Left ventricle myocardium inferior (tissue), 1 donor: ENCODE data around the gene ZSCAN21. TPM values are rescaled to one million over a fixed set of nuclear protein-coding genes. Genes with fewer than 3 reads are reported as not detected.

Experiments used
- DNase-seq: peaks from one replicate; pipeline ENCODE4 v3.0.0-alpha.2; 2020
- H3K27ac ChIP-seq: fragments of 200-600 bp; replicated peaks from 2 replicates; pipeline ENCODE4 v1.8.0; 2021
- H3K27me3 ChIP-seq: fragments of 200-600 bp; 2 replicates; pipeline ENCODE4 v1.8.0; 2021; ENCODE audit warnings: low read depth
- H3K36me3 ChIP-seq: fragments of 200-600 bp; 2 replicates; pipeline ENCODE4 v1.8.0; 2021
- H3K4me1 ChIP-seq: fragments of 200-600 bp; 2 replicates; pipeline ENCODE4 v1.8.0; 2021
- H3K4me3 ChIP-seq: fragments of 200-600 bp; 2 replicates; pipeline ENCODE4 v1.8.0; 2021; ENCODE audit warnings: mild to moderate bottlenecking, moderate library complexity
- H3K9me3 ChIP-seq: fragments of 200-600 bp; replicated peaks from 2 replicates; pipeline ENCODE4 v1.8.0; 2021
- intact Hi-C: fragments of 100-400 bp; cut with micrococcal nuclease; formaldehyde crosslinking; loops from one replicate; pipeline ENCODE4 v1.11.0; 2022
- microRNA-seq: library from miRNA; unstranded; fragments of <30 nt; microRNA quantifications from one replicate; pipeline ENCODE4 v1.2.0, GENCODE V29; 2020
- total RNA-seq: library from RNA; stranded (reverse); fragmentation: NEBNext Ultra II Directional; extraction: Animal tissue kit (Norgen Biotek cat#: 25700); gene quantifications from one replicate; pipeline ENCODE4 v1.2.1, GENCODE V29; 2021
- TF ChIP-seq, protein P1 (sequence below): fragments of 200-600 bp; IDR thresholded peaks from 2 replicates; pipeline ENCODE4 v1.8.0; 2021; ENCODE audit warnings: antibody characterized with exemption, mild to moderate bottlenecking, borderline replicate concordance
- donor health status: DM: no; HTN: yes; CAD: no; lungs with severe emphysema.

Gene ZSCAN21
- total RNA-seq, 1 donor from 2014 or later: 6.4 TPM

DNA sequence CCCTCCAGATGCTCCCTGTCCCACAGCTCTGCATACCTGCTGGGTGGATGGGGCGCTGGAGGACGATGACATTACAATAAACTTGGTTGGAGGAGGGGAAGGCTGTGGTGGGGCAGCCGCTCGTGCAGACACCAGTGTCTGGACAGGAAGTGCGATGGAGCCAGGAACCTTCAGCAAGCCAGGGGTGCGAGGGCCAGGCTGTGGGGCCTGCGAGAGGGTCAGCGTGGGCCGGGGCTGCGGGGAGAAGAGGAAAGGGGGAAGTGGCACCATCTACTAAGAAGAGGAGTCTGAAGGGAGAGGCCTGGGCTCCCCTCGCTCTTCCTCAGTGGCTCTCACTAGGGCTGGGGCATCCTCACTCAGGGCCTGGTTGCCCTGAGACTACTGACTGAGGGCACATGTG, 58.3 kb downstream of the ZSCAN21 start:
- TF ChIP-seq, protein P1, sequence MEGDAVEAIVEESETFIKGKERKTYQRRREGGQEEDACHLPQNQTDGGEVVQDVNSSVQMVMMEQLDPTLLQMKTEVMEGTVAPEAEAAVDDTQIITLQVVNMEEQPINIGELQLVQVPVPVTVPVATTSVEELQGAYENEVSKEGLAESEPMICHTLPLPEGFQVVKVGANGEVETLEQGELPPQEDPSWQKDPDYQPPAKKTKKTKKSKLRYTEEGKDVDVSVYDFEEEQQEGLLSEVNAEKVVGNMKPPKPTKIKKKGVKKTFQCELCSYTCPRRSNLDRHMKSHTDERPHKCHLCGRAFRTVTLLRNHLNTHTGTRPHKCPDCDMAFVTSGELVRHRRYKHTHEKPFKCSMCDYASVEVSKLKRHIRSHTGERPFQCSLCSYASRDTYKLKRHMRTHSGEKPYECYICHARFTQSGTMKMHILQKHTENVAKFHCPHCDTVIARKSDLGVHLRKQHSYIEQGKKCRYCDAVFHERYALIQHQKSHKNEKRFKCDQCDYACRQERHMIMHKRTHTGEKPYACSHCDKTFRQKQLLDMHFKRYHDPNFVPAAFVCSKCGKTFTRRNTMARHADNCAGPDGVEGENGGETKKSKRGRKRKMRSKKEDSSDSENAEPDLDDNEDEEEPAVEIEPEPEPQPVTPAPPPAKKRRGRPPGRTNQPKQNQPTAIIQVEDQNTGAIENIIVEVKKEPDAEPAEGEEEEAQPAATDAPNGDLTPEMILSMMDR: no peak
- Histone ChIP-seq H3K4me3 (no peak overlapping the region), H3K4me1 (no peaks in the 10 kb centered on the region), H3K27me3 (no peaks in the 10 kb centered on the region), H3K36me3 (peaks cover 96% of the 10 kb centered on the region), H3K27ac (no peak overlapping the region), H3K9me3 (no peaks in the 10 kb centered on the region)
- intact Hi-C loops: no loop called here
- no peak for DNase-seq

DNA sequence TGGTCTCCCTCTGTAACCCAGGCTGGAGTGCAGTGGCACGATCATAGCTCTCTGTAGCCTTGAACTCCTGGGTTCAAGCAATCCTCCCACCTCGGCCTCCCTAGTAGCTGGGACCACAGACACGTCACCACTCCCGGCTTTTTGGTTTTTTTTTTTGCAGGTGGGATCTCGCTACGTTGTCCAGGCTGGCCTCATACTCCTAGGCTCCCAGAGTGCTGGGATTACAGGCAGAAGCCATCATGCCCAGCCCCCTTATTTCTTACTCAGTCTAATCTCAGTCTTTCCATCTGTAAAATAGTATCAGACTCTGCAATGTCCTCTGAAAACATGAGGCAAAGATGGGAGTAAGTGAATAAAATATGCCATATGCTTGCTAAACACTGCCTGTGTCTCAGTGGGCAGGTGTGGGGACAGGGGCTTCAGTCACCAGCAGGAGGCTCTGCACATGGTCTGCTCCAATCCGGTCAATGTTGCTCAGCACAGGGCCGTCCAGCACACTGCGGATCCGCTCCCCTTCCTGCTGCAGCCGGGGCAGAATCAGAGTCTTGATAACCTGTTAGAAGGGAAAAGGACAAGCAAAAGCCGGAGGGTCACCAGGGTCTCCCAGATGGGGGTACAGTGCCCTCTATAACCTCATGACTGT, 60.1 kb downstream of the ZSCAN21 start:
- TF ChIP-seq, protein P1: no peak
- peaks cover 94% of the 10 kb centered on the region for H3K36me3 ChIP-seq

DNA sequence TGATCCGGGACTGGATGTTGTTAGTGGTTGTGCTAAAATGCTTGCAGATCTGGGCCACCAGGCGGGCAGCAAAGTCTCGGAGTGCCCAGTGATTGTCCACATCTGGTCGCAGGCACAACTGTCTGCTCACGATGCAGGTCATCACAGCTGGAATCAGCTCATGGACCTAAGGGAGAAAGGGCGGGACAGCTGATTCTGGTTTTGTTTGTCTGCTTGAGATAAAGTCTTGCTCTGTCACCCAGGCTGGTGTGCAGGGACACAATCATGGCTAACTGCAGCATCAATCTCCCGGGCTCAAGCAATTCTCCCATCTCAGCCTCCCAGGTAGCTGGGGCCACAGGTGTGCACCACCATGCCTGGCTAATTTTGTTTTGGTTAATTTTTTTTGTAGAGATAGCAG, 61.6 kb downstream of the ZSCAN21 start:
- Histone ChIP-seq H3K27ac (no peak overlapping the region), H3K27me3 (no peaks in the 10 kb centered on the region), H3K4me1 (no peaks in the 10 kb centered on the region), H3K9me3 (no peaks in the 10 kb centered on the region), H3K4me3 (no peak overlapping the region), H3K36me3 (peaks cover 83% of the 10 kb centered on the region)
- intact Hi-C loops: no loop called here
- DNase-seq: no peak
- TF ChIP-seq, protein P1: no peak

More for the DNA sequence above, 60.1 kb downstream of the ZSCAN21 start:
- intact Hi-C loops: no loop called here
- Histone ChIP-seq H3K27me3 (no peaks in the 10 kb centered on the region), H3K4me3 (no peak overlapping the region), H3K4me1 (no peaks in the 10 kb centered on the region), H3K27ac (no peak overlapping the region), H3K9me3 (no peaks in the 10 kb centered on the region)
- no peak for DNase-seq

DNA sequence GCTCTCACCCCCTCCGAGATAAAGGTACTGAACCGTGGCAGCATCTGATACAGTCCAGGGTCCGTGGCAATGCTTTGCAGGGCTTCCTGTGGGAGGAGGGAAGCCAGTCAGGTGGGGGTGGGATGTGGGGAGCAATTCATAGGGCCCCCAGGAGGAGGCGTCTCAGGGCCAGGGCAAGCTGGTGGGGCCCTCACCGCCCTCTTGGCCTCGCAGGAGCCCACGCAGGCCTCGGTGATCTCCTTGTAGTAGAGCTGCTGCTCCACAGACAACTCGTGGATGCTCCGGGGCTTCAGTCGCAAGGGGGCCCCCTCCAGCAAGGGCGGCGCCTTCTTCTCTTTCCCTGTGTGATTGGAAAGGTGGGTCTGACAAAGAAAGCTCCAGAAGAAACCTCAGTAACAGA, 62.3 kb downstream of the ZSCAN21 start:
- Histone ChIP-seq H3K4me1 (no peaks in the 10 kb centered on the region), H3K27me3 (no peaks in the 10 kb centered on the region), H3K36me3 (peaks cover 75% of the 10 kb centered on the region), H3K4me3 (no peak overlapping the region), H3K27ac (no peak overlapping the region), H3K9me3 (no peaks in the 10 kb centered on the region)
- TF ChIP-seq, protein P1: no peak
- intact Hi-C loops: no loop called here
- no peak for DNase-seq

Small RNAs within 50 kb of the gene (microRNA-seq; reads per million reads assigned to microRNA genes)
- gene MIR106B (1,309 reads per million, percentile 86 among the genes with 10 or more reads in this experiment), gene MIR25 (305 reads per million, percentile 69 among the genes with 10 or more reads in this experiment), gene MIR93 (2,108 reads per million, percentile 89 among the genes with 10 or more reads in this experiment)

Other genes starting within 250 kb of the ZSCAN21 start
- not detected for gene CYP3A43, start 221.8 kb upstream of the ZSCAN21 start, total RNA-seq
- not detected for gene OR2AE1, start 172.7 kb upstream of the ZSCAN21 start, total RNA-seq
- gene TRIM4, start 130.2 kb upstream of the ZSCAN21 start, total RNA-seq: 7.1 TPM
- gene GJC3, start 120.2 kb upstream of the ZSCAN21 start, total RNA-seq: 0.27 TPM
- 85.5 TPM for gene AZGP1, start 73.7 kb upstream of the ZSCAN21 start, total RNA-seq
- 37.1 TPM for gene ZKSCAN1, start 34.2 kb upstream of the ZSCAN21 start, total RNA-seq
- gene ZNF3, start 31.9 kb downstream of the ZSCAN21 start, total RNA-seq: 12.9 TPM
- gene COPS6, start 39.2 kb downstream of the ZSCAN21 start, total RNA-seq: 114 TPM
- 21.1 TPM for gene MCM7, start 51.6 kb downstream of the ZSCAN21 start, total RNA-seq
- 11.8 TPM for gene AP4M1, start 51.9 kb downstream of the ZSCAN21 start, total RNA-seq
- 34.1 TPM for gene TAF6, start 69.6 kb downstream of the ZSCAN21 start, total RNA-seq
- 8.5 TPM for gene CNPY4, start 69.9 kb downstream of the ZSCAN21 start, total RNA-seq
- 2.0 TPM for gene MBLAC1, start 77.2 kb downstream of the ZSCAN21 start, total RNA-seq
- 100 TPM for gene LAMTOR4, start 99.1 kb downstream of the ZSCAN21 start, total RNA-seq
- gene TRAPPC14, start 108.9 kb downstream of the ZSCAN21 start, total RNA-seq: 7.1 TPM
- 1.5 TPM for gene GAL3ST4, start 118.8 kb downstream of the ZSCAN21 start, total RNA-seq
- 0.25 TPM for gene GPC2, start 127.6 kb downstream of the ZSCAN21 start, total RNA-seq
- gene STAG3, start 128.1 kb downstream of the ZSCAN21 start, total RNA-seq: 0.74 TPM
- gene PVRIG, start 170.2 kb downstream of the ZSCAN21 start, total RNA-seq: not detected